Measurements from ENCODE around the gene KIRREL1. TPM values are rescaled to one million over a fixed set of nuclear protein-coding genes. Genes with fewer than 3 reads are reported as not detected.

Gene KIRREL1
- total and polyA plus RNA-seq, 2 of the 8 experiments (the other 6 are each of a cell fraction or from before 2014, with no cell fraction given): 14.2 to 39.0 TPM

- Histone ChIP-seq H3K79me1 (ENCODE audit: low read depth, low read length) (peaks cover 20% of the 10 kb centered on the region), H3K9me3 (ENCODE audit: insufficient read depth in 2 of 2, low read depth in 1 of 2, low read length in 1 of 2) (no peaks in the 10 kb centered on the region), H4K20me1 (replicated peaks in 1 of 2; ENCODE audit: control insufficient read depth in 1 of 2, insufficient read depth in 2 of 2, low read length in 2 of 2) (peaks cover 0 to 5% of the 10 kb centered on the region in 2 experiments), H2AK5ac (ENCODE audit: low read depth, low read length) (0 out of 2 replicates have a peak overlapping the region, but pooled peaks have one; percentile 28), H2BK12ac (ENCODE audit: low read depth, low read length) (no peak overlapping the region), H3K4me3 (ENCODE audit: extremely low read depth in 1 of 4, insufficient read depth in 2 of 4, low read depth in 3 of 4, low read length in 4 of 4) (no peak overlapping the region), H3K27ac (ENCODE audit: low read depth, low read length) (no peak overlapping the region), H3K9ac (replicated peaks in 1 of 4; ENCODE audit: extremely low read depth in 1 of 4, low read depth in 3 of 4, low read length in 3 of 4) (no peak overlapping the region), H3K18ac (ENCODE audit: extremely low read depth, low read length) (no peak overlapping the region), H4K5ac (ENCODE audit: insufficient read length, low read depth, low read length) (no peak overlapping the region), H2BK20ac (ENCODE audit: low read length) (no peak overlapping the region), H3K27me3 (replicated peaks in 1 of 4; ENCODE audit: control insufficient read depth in 3 of 4, extremely low read depth in 1 of 4, insufficient read depth in 3 of 4, low read length in 3 of 4) (no peaks in the 10 kb centered on the region), H3K4me1 (replicated peaks in 1 of 4; ENCODE audit: control insufficient read depth in 3 of 4, insufficient read depth in 4 of 4, low read length in 3 of 4) (peaks cover 3 to 7% (median 5%) of the 10 kb centered on the region in 4 experiments; a peak in 5 of 7 replicates), H3K23ac (ENCODE audit: insufficient read length) (no peak overlapping the region), H3K4me2 (ENCODE audit: insufficient read depth in 1 of 2, low read depth in 2 of 2, low read length in 2 of 2) (no peak overlapping the region), H3K56ac (replicated peaks; ENCODE audit: insufficient read length, low read depth, low read length) (no peak overlapping the region), H2BK5ac (ENCODE audit: low read depth, low read length) (no peak overlapping the region), H2AFZ (ENCODE audit: low read length) (no peak overlapping the region), H3K14ac (ENCODE audit: insufficient read length) (no peak overlapping the region), H2BK120ac (replicated peaks; ENCODE audit: low read depth, low read length) (no peak overlapping the region), H4K8ac (ENCODE audit: extremely low read depth, insufficient read depth, low read length) (no peak overlapping the region), H3K36me3 (ENCODE audit: control insufficient read depth in 2 of 4, insufficient read depth in 4 of 4, low read length in 3 of 4) (no peaks in the 10 kb centered on the region; a peak in 1 of 8 replicates), H3K23me2 (ENCODE audit: low read depth, low read length) (peaks cover 2% of the 10 kb centered on the region; the same call in 1 of the 2 replicates), H3K4ac (replicated peaks; ENCODE audit: insufficient read length, low read depth, low read length) (no peak overlapping the region), H4K91ac (replicated peaks; ENCODE audit: insufficient read length, low read length) (no peak overlapping the region), H2BK15ac (ENCODE audit: low read length) (no peak overlapping the region), H3K79me2 (ENCODE audit: control insufficient read depth in 1 of 2, insufficient read depth in 2 of 2, low read length in 2 of 2) (peaks cover 0 to 12% of the 10 kb centered on the region in 2 experiments; a peak in 1 of 4 replicates)
- ChIA-PET POLR2A (ENCODE audit: partially characterized antibody) (interaction anchor here (0.7 to 1.6 kb wide), 3 partner anchors 8 to 51 kb away, joined by 3 to 8 read pairs (median 3); no protein-coding TSS in a partner anchor), CTCF (ENCODE audit: partially characterized antibody) (interaction anchor here (0.6 to 9.0 kb wide), 19 partner anchors 9 to 743 kb away, joined by 3 to 75 read pairs (median 5); partner anchors contain the start of gene KIRREL1)
- DNase-seq (ENCODE audit: low read depth in 1 of 2, low spot score in 2 of 2) (no peak), FAIRE-seq (no peak)
- TF ChIP-seq KDM4A (IDR thresholded peaks at IDR 0.05; ENCODE audit: low read depth, low read length, severe bottlenecking) (no peak), POLR2A (IDR thresholded peaks at IDR 0.05; ENCODE audit: control extremely low read depth in 1 of 2, low read depth in 2 of 2, low read length in 2 of 2) (no peak), MAFK (IDR thresholded peaks at IDR 0.05; ENCODE audit: low read depth, low read length) (no peak)
These were observed 59.8 kb downstream of the KIRREL1 start for GRCh38 chr1:158053276-158053675.
